Smooth muscle cell (in vitro differentiated cells): Measurements from ENCODE around the gene GYPB. TPM values are rescaled to one million over a fixed set of nuclear protein-coding genes. Genes with fewer than 3 reads are reported as not detected.
"Not testable (repeated sequence)": the region's sequence is repeated elsewhere in the genome, so short reads cannot be mapped to it uniquely, and the experiment has no call there.

ENCODE experiments used
- DNase-seq: peaks from one replicate; lab custom pipeline; 2025; ENCODE audit not compliant: unreplicated experiment; lab: John Stamatoyannopoulos, UW
- H2AFZ ChIP-seq: fragments of 200-600 bp; sonication (generic); 2 replicates; pipeline ENCODE4 v1.6.0; 2016; ENCODE audit warnings: antibody characterized with exemption, low read depth, mild to moderate bottlenecking
- H3F3A ChIP-seq: fragments of 200-600 bp; sonication (generic); 2 replicates; pipeline ENCODE4 v1.6.0; 2017; ENCODE audit warnings: antibody characterized with exemption, low read depth
- H3K27ac ChIP-seq: fragments of 200-600 bp; sonication (generic); 2 replicates; pipeline ENCODE4 v1.5.1; 2016; ENCODE audit warnings: low read depth, mild to moderate bottlenecking
- H3K27me3 ChIP-seq: fragments of 200-600 bp; sonication (generic); 2 replicates; pipeline ENCODE4 v1.6.1; 2016; ENCODE audit warnings: low read depth, mild to moderate bottlenecking
- H3K36me3 ChIP-seq: fragments of 200-600 bp; sonication (generic); 2 replicates; pipeline ENCODE4 v1.5.1; 2016; ENCODE audit warnings: low read depth
- H3K4me1 ChIP-seq: fragments of 200-600 bp; sonication (generic); 2 replicates; pipeline ENCODE4 v1.5.1; 2016; ENCODE audit warnings: low read depth
- H3K4me2 ChIP-seq: fragments of 200-600 bp; sonication (generic); 2 replicates; pipeline ENCODE4 v1.6.0; 2016; ENCODE audit warnings: mild to moderate bottlenecking
- H3K4me3 ChIP-seq: fragments of 200-600 bp; sonication (generic); 2 replicates; pipeline ENCODE4 v1.5.1; 2016; ENCODE audit warnings: mild to moderate bottlenecking
- H3K79me2 ChIP-seq: fragments of 200-600 bp; sonication (generic); 2 replicates; pipeline ENCODE4 v1.6.0; 2016; ENCODE audit warnings: low read depth, mild to moderate bottlenecking
- H3K9ac ChIP-seq: fragments of 200-600 bp; sonication (generic); 2 replicates; pipeline ENCODE4 v1.6.0; 2016; ENCODE audit warnings: low read depth
- H3K9me3 ChIP-seq: fragments of 200-600 bp; sonication (generic); replicated peaks from 2 replicates; pipeline ENCODE4 v1.5.1; 2016; ENCODE audit warnings: low read depth
- H4K20me1 ChIP-seq: fragments of 200-600 bp; sonication (generic); 2 replicates; pipeline ENCODE4 v1.6.0; 2016; ENCODE audit warnings: low read depth
- WGBS: methylation state at CpG from one replicate; pipeline ENCODE4 v1.1.7; 2016; ENCODE audit warnings: low lambda C conversion rate; 5-methylcytosine and 5-hydroxymethylcytosine counted together
- polyA plus RNA-seq: library from polyadenylated mRNA; unstranded; fragments of >200 nt; fragmentation: Nextera tagmentation; extraction: Ambion mirVana; gene quantifications from 2 replicates; pipeline ENCODE4 v1.2.1, GENCODE V29; 2016
- total RNA-seq: library from RNA; depleted of rRNA; stranded (reverse); fragments of >200 nt; gene quantifications from 2 replicates; pipeline ENCODE4 v1.2.3, GENCODE V29; 2014
- TF ChIP-seq, protein P1 (sequence below): fragments of 200-600 bp; sonication (generic); IDR thresholded peaks from 2 replicates; pipeline ENCODE4 v1.5.1; 2017; ENCODE audit warnings: borderline replicate concordance, mild to moderate bottlenecking, antibody characterized with exemption; ENCODE audit not compliant: insufficient read depth, poor library complexity, severe bottlenecking

The GYPB gene
- total and polyA plus RNA-seq, 2 experiments from 2014 or later: 0.61 TPM; not detected in 1

DNA sequence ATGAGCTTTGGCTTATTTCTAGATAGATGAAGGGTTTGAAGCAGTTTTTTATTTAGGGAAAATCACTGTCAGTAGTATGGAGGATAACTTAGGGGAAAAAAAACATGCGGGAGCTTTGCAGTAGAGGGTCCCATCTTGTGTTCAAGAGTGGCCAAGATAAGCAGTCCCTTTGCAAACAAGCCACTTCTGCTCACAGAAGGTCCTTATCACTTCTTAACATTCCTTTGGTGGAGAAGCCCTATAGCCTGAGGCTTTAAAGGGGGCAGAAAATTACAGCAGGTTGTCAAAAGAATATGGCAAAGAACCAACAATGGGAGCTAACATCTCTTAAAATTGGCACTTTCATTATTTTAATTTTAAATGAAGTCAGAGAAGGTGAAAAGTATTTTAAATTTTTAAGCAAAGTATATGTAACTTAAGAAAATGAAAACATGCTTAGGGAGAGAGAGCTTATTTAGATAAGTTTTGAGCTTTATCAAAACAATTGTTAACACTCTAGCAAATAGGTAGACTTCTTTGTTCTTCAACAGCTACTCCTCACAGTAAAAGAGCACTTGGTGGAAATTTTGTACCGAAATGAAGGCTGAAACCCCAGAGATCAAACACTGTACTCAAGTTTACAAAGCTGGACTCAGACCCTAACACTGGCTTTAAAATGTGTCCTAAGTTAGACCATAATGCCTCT lies 15.8 kb downstream of the GYPB start:
- WGBS: 75% methylated on average over 2 of the region's 2 CpGs
- H3K4me1 ChIP-seq, H3K4me2 ChIP-seq, H3K79me2 ChIP-seq, H2AFZ ChIP-seq, H3K4me3 ChIP-seq, H3K27ac ChIP-seq, H3K27me3 ChIP-seq, H4K20me1 ChIP-seq, DNase-seq, H3K36me3 ChIP-seq, H3F3A ChIP-seq, H3K9ac ChIP-seq, H3K9me3 ChIP-seq: not testable (repeated sequence)

DNA sequence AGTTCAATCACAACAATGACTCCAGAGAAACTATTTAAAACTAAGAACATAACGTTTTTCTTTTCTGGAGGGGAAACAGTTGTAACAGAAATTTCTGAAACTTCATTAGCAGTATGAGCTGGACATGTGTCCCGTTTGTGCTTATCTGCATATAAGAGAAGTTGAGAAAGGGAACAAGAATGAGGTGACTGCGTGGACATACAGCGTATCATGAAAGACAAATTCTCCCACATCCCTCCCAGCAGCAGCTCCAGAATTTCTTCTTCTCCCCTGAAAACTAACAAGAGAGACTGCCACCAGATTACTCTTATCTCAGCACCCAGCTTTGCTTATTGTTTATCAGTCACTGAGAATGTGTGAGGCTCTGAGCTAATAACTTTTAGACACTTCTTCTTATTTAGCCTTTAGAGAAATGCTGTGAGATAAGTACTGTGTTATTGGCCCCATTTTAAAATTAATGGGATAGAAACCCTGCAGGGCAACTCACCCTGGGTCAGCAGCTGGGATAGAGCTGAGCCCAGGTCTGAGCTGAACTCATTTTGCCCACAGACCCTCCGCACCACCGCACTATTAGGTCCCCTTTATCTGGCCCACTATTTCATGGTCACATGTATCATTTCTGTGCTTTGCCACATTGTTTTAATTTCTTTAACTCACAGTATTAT lies 18.7 kb downstream of the GYPB start:
- H3K4me3 ChIP-seq, H3F3A ChIP-seq, DNase-seq, H3K27me3 ChIP-seq, H3K27ac ChIP-seq, H4K20me1 ChIP-seq, H3K79me2 ChIP-seq, H3K36me3 ChIP-seq, H3K9ac ChIP-seq, H2AFZ ChIP-seq, H3K4me1 ChIP-seq, H3K4me2 ChIP-seq, H3K9me3 ChIP-seq: not testable (repeated sequence)
- 71% methylated on average over 6 of the region's 6 CpGs for WGBS

- H3K9ac ChIP-seq, H3K79me2 ChIP-seq, H3K27ac ChIP-seq, H3K9me3 ChIP-seq, DNase-seq, H3F3A ChIP-seq, H2AFZ ChIP-seq, H3K4me1 ChIP-seq, H3K27me3 ChIP-seq, H3K36me3 ChIP-seq, H3K4me3 ChIP-seq, H3K4me2 ChIP-seq, H4K20me1 ChIP-seq: not testable (repeated sequence)
- WGBS: 77% methylated on average over 4 of the region's 4 CpGs
Observed at GRCh38 chr4:143996193-143996592, 23.0 kb downstream of the GYPB start.

- not testable (repeated sequence) for H3K9ac ChIP-seq, H3K9me3 ChIP-seq, H3K4me1 ChIP-seq, H3K27ac ChIP-seq, DNase-seq, H4K20me1 ChIP-seq, H3K27me3 ChIP-seq, H3K36me3 ChIP-seq, H2AFZ ChIP-seq, H3K79me2 ChIP-seq, H3K4me2 ChIP-seq, H3F3A ChIP-seq, H3K4me3 ChIP-seq
- WGBS: no CpG with 5 or more reads among the region's 1 CpG
Observed at GRCh38 chr4:143991761-143992160, 27.4 kb downstream of the GYPB start.

GRCh38 chr4:143990717-143991116 lies 28.5 kb downstream of the GYPB start:
- H3K79me2 ChIP-seq, H3K27ac ChIP-seq: not testable (repeated sequence)

GRCh38 chr4:143986180-143986579 lies 33.0 kb downstream of the GYPB start:
- TF ChIP-seq, protein P1, sequence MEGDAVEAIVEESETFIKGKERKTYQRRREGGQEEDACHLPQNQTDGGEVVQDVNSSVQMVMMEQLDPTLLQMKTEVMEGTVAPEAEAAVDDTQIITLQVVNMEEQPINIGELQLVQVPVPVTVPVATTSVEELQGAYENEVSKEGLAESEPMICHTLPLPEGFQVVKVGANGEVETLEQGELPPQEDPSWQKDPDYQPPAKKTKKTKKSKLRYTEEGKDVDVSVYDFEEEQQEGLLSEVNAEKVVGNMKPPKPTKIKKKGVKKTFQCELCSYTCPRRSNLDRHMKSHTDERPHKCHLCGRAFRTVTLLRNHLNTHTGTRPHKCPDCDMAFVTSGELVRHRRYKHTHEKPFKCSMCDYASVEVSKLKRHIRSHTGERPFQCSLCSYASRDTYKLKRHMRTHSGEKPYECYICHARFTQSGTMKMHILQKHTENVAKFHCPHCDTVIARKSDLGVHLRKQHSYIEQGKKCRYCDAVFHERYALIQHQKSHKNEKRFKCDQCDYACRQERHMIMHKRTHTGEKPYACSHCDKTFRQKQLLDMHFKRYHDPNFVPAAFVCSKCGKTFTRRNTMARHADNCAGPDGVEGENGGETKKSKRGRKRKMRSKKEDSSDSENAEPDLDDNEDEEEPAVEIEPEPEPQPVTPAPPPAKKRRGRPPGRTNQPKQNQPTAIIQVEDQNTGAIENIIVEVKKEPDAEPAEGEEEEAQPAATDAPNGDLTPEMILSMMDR: no peak
- no peaks in the 10 kb centered on the region for H3K4me1 ChIP-seq
- H2AFZ ChIP-seq: no peak overlapping the region
- no peaks in the 10 kb centered on the region for H3K36me3 ChIP-seq
- no peak overlapping the region for H3K27ac ChIP-seq
- no peaks in the 10 kb centered on the region for H3K79me2 ChIP-seq
- H3K27me3 ChIP-seq: no peaks in the 10 kb centered on the region
- 59% methylated on average over 1 of the region's 1 CpG for WGBS
- no peaks in the 10 kb centered on the region for H4K20me1 ChIP-seq
- DNase-seq: no peak
- no peaks in the 10 kb centered on the region for H3K9me3 ChIP-seq
- H3K4me2 ChIP-seq: no peak overlapping the region
- H3K4me3 ChIP-seq: no peak overlapping the region
- no peaks in the 10 kb centered on the region for H3F3A ChIP-seq
- no peak overlapping the region for H3K9ac ChIP-seq

More at GRCh38 chr4:143990717-143991116, 28.5 kb downstream of the GYPB start:
- H3K4me2 ChIP-seq, H3K9ac ChIP-seq, H3F3A ChIP-seq, H2AFZ ChIP-seq, H3K4me3 ChIP-seq, H3K27me3 ChIP-seq, H3K36me3 ChIP-seq, DNase-seq, H3K4me1 ChIP-seq, H3K9me3 ChIP-seq, H4K20me1 ChIP-seq: not testable (repeated sequence)
- WGBS: 78% methylated on average over 3 of the region's 3 CpGs

- H4K20me1 ChIP-seq, H3K4me1 ChIP-seq, H3K79me2 ChIP-seq, H3K9ac ChIP-seq, H3K9me3 ChIP-seq, H3K27me3 ChIP-seq, DNase-seq, H3K27ac ChIP-seq, H3K4me3 ChIP-seq, H3K4me2 ChIP-seq, H2AFZ ChIP-seq, H3F3A ChIP-seq, H3K36me3 ChIP-seq: not testable (repeated sequence)
- 38% methylated on average over 4 of the region's 4 CpGs for WGBS
Observed at GRCh38 chr4:143980776-143981175, 38.4 kb downstream of the GYPB start.

DNA sequence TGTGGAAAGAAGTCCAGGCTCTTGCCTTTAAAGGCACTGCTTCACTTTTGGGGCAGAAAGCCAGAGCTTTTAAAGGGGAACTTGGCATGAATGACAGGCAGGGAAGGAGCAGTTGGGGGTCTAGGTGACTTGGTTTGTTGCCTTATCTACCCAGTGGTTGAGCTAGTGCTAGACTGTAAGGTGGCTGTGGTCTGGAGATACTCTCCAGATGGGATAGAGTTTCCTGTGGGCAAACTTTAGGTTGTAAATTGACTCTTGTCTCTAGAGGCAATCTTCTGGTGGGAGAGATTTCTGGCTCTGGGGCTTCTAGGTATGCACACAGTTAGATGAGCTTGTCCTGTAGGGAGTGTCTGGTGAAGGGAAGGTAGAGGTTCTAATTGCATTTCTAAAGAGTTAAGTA lies 43.7 kb downstream of the GYPB start:
- not testable (repeated sequence) for H3K27ac ChIP-seq, H3K9ac ChIP-seq, H3K27me3 ChIP-seq, H3K4me2 ChIP-seq, H3K9me3 ChIP-seq, H3K4me1 ChIP-seq, H4K20me1 ChIP-seq, H3K79me2 ChIP-seq, H3K36me3 ChIP-seq, H2AFZ ChIP-seq, H3K4me3 ChIP-seq, H3F3A ChIP-seq, DNase-seq
